Measurements from ENCODE around the gene HPCAL1. TPM values are rescaled to one million over a fixed set of nuclear protein-coding genes. Genes with fewer than 3 reads are reported as not detected.

HPCAL1 gene
- total RNA-seq, 6 experiments from 2014 or later, result 23.1 to 68.8 (median 29.1) TPM

GRCh38 chr2:10323535-10323934 lies 20.8 kb downstream of the HPCAL1 start:
- 91% methylated on average over 5 of the region's 5 CpGs for WGBS (ENCODE audit: insufficient coverage, low coverage, low lambda C conversion rate, missing lambda C conversion rate)
- Histone ChIP-seq H3K9me3 (no peaks in the 10 kb centered on the region), H3K4me3 (no peak overlapping the region), H3K36me3 (no peaks in the 10 kb centered on the region), H3K27ac (no peak overlapping the region), H3K4me1 (peaks cover 0 to 47% (median 20%) of the 10 kb centered on the region in 4 donors), H3K27me3 (no peaks in the 10 kb centered on the region)
- TF ChIP-seq, protein P1, sequence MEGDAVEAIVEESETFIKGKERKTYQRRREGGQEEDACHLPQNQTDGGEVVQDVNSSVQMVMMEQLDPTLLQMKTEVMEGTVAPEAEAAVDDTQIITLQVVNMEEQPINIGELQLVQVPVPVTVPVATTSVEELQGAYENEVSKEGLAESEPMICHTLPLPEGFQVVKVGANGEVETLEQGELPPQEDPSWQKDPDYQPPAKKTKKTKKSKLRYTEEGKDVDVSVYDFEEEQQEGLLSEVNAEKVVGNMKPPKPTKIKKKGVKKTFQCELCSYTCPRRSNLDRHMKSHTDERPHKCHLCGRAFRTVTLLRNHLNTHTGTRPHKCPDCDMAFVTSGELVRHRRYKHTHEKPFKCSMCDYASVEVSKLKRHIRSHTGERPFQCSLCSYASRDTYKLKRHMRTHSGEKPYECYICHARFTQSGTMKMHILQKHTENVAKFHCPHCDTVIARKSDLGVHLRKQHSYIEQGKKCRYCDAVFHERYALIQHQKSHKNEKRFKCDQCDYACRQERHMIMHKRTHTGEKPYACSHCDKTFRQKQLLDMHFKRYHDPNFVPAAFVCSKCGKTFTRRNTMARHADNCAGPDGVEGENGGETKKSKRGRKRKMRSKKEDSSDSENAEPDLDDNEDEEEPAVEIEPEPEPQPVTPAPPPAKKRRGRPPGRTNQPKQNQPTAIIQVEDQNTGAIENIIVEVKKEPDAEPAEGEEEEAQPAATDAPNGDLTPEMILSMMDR (IDR thresholded peaks at IDR 0.05), result no peak
- TF ChIP-seq POLR2A (IDR thresholded peaks at IDR 0.05), result no peak
- intact Hi-C loops (cut with DNase I), result no loop called here
- DNase-seq, result no peak
- ATAC-seq, result no peak

- H3K36me3 ChIP-seq, result no peaks in the 10 kb centered on the region
- intact Hi-C loops (cut with DNase I), result no loop called here
- ATAC-seq (peak in 3 of 4 donors; percentile 15 to 43 (median 40)), DNase-seq (no peak)
- peak overlapping the region in 2 of 3 donors; percentile 34 to 45 for H3K27ac ChIP-seq
- TF ChIP-seq POLR2A (IDR thresholded peaks at IDR 0.05), result no peak
- TF ChIP-seq, protein P1 (IDR thresholded peaks at IDR 0.05), result no peak
- H3K4me3 ChIP-seq, result no peak overlapping the region
- 42% methylated on average over 4 of the region's 5 CpGs for WGBS (ENCODE audit: insufficient coverage, low coverage, low lambda C conversion rate, missing lambda C conversion rate)
- peaks cover 0 to 47% (median 20%) of the 10 kb centered on the region in 4 donors for H3K4me1 ChIP-seq
- no peaks in the 10 kb centered on the region for H3K9me3 ChIP-seq
- no peaks in the 10 kb centered on the region for H3K27me3 ChIP-seq
These were observed 21.6 kb downstream of the HPCAL1 start for GRCh38 chr2:10324095-10324832.

DNA sequence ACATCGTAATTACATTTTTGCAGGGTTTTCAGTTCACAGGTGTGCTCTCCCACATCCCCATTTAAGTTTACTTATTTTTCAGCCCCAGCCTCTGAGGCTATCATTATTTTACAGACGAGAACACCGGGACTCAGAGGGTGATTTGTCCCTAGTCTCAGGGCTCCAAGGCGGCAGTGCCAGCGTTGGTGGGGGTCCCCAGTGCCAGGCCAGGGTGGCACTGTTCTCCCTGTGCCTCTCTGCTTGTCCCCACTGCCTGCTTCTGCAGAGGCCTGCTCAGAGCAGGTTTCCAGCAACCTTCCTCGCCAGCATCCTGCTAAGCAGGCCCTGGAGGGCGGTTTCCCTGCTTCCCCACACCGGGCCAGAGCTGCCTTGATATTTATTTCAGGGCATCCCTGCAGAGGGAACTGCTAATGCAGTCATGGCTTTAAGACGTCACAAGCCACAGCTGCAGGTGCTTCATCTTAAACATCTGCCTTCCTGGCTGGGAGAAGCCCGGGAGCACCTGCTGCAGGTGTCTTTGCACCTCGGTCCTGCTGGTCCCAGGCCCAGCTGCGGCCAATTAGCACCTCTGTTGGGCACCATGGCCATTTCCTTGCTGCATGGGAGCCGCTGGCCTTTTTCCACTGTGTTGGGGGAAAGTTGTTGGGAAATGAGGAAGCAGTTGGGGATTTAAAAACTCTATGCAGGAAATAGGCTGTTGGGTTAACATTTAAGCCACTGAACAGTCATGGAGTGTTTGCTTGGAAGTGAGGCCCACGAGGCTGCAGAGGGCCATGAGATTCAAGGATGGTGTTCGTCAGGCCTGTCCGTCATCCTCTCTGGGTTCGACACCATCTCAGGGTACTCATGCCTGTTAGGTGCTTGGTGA lies 22.8 kb downstream of the HPCAL1 start:
- WGBS (ENCODE audit: insufficient coverage, low coverage, low lambda C conversion rate, missing lambda C conversion rate), result 77% methylated on average over 11 of the region's 17 CpGs
- ATAC-seq (peak in 2 of 4 donors; percentile 37 to 63), DNase-seq (no peak)
- peak overlapping the region in 2 of 3 donors; percentile 55 to 66 for H3K27ac ChIP-seq
- TF ChIP-seq POLR2A (IDR thresholded peaks at IDR 0.05), result no peak
- TF ChIP-seq, protein P1 (IDR thresholded peaks at IDR 0.05), result no peak
- no peaks in the 10 kb centered on the region for H3K36me3 ChIP-seq
- no peaks in the 10 kb centered on the region for H3K9me3 ChIP-seq
- no peak overlapping the region for H3K4me3 ChIP-seq
- H3K4me1 ChIP-seq, result peaks cover 0 to 54% (median 20%) of the 10 kb centered on the region in 4 donors
- H3K27me3 ChIP-seq, result no peaks in the 10 kb centered on the region
- intact Hi-C loops (cut with DNase I), result no loop called here

- Histone ChIP-seq H3K4me1 (peaks cover 0 to 56% (median 20%) of the 10 kb centered on the region in 4 donors), H3K27ac (peak overlapping the region; percentile 21 to 66 (median 55)), H3K9me3 (no peaks in the 10 kb centered on the region), H3K36me3 (no peaks in the 10 kb centered on the region), H3K27me3 (no peaks in the 10 kb centered on the region), H3K4me3 (no peak overlapping the region)
- WGBS (ENCODE audit: insufficient coverage, low coverage, low lambda C conversion rate, missing lambda C conversion rate), result 89% methylated on average over 3 of the region's 7 CpGs
- ATAC-seq (peak in 2 of 4 donors; percentile 2), DNase-seq (no peak)
- TF ChIP-seq, protein P1 (IDR thresholded peaks at IDR 0.05), result no peak
- no peak for TF ChIP-seq POLR2A (IDR thresholded peaks at IDR 0.05)
- intact Hi-C loops (cut with DNase I), result no loop called here
These were observed 23.5 kb downstream of the HPCAL1 start for GRCh38 chr2:10326151-10326616.

All from right lobe of liver (tissue), 6 donors.